Fibroblast of lung (primary cell): ENCODE data around the gene RPA3.

Source experiments
- EZH2 ChIP-seq: IDR thresholded peaks from 2 replicates; pipeline ENCODE4 v1.5.1; 2012; ENCODE audit warnings: low read length, control low read depth, mild to moderate bottlenecking; ENCODE audit errors: missing control alignments
- TF ChIP-seq, protein P1 (sequence below), 2 donors: IDR thresholded peaks in 1 of 2; conservative IDR thresholded peaks in 1 of 2; 1 replicate in 1 of 2; 2 replicates in 1 of 2; pipeline ENCODE4 v1.5.1; 2011 to 2012; ENCODE audit warnings: low read length in 2 of 2, control low read depth in 1 of 2, inconsistent platforms in 1 of 2, low read depth in 1 of 2, mild to moderate bottlenecking in 1 of 2

DNA sequence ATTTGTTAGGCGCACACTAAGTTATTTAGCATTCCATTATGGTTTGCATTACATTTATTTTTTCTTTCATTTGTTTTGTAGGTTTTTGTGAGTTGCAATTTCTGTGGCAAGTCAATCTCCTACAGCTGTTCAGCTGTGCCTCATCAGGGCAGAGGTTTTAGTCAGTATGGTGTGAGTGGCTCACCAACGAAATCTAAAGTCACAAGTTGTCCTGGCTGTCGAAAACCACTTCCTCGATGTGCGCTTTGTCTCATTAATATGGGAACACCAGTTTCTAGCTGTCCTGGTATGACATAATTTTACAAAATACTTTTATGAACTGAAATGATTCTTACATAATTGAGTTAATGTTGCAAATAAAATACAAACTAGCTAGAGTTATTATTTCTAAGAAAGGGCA lies 122.2 kb downstream of the RPA3 start:
- no peak for TF ChIP-seq EZH2
- TF ChIP-seq, protein P1, sequence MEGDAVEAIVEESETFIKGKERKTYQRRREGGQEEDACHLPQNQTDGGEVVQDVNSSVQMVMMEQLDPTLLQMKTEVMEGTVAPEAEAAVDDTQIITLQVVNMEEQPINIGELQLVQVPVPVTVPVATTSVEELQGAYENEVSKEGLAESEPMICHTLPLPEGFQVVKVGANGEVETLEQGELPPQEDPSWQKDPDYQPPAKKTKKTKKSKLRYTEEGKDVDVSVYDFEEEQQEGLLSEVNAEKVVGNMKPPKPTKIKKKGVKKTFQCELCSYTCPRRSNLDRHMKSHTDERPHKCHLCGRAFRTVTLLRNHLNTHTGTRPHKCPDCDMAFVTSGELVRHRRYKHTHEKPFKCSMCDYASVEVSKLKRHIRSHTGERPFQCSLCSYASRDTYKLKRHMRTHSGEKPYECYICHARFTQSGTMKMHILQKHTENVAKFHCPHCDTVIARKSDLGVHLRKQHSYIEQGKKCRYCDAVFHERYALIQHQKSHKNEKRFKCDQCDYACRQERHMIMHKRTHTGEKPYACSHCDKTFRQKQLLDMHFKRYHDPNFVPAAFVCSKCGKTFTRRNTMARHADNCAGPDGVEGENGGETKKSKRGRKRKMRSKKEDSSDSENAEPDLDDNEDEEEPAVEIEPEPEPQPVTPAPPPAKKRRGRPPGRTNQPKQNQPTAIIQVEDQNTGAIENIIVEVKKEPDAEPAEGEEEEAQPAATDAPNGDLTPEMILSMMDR (conservative IDR thresholded peaks at IDR 0.05 in 1 of 2, IDR thresholded peaks at IDR 0.05 in 1 of 2; ENCODE audit: low read depth in 1 of 2, low read length in 2 of 2) = no peak
